Measurements from ENCODE around the gene KRT84.

- TF ChIP-seq MLX (CRISPR knock-in tag; IDR thresholded peaks at IDR 0.05), result no peak
- TF ChIP-seq RELA (CRISPR knock-in tag; IDR thresholded peaks at IDR 0.05; ENCODE audit: borderline replicate concordance), result no peak
These were observed 33.2 kb upstream of the KRT84 start for GRCh38 chr12:52418576-52419110.

All from WTC11 (cell line).